HepG2 (cell line): ENCODE data around the gene RUNX3. TPM values are rescaled to one million over a fixed set of nuclear protein-coding genes. Genes with fewer than 3 reads are reported as not detected.

Experiments
- JUNB ChIP-seq: sonication (generic); formaldehyde crosslinking; IDR thresholded peaks from 2 replicates; pipeline ENCODE4 v1.8.0; 2022; ENCODE audit warnings: missing genetic modification reagents, mild to moderate bottlenecking, borderline replicate concordance
- PTBP1 ChIP-seq: fragments of 200-400 bp; formaldehyde crosslinking; IDR thresholded peaks from 2 replicates; pipeline ENCODE4 v1.6.1; 2018; ENCODE audit warnings: low read length, low read depth; ENCODE audit not compliant: poor library complexity, severe bottlenecking
- ZNF563 ChIP-seq: sonication (generic); formaldehyde crosslinking; IDR thresholded peaks from 2 replicates; pipeline ENCODE4 v1.8.0; 2022; ENCODE audit warnings: mild to moderate bottlenecking, moderate library complexity, missing genetic modification reagents
- ZNF615 ChIP-seq: sonication (generic); formaldehyde crosslinking; IDR thresholded peaks from 2 replicates; pipeline ENCODE4 v1.5.0; 2020; ENCODE audit warnings: mild to moderate bottlenecking, missing genetic modification reagents, borderline replicate concordance
- ZNF703 ChIP-seq: sonication (generic); formaldehyde crosslinking; IDR thresholded peaks from 2 replicates; pipeline ENCODE4 v1.5.1; 2020; ENCODE audit warnings: missing genetic modification reagents, mild to moderate bottlenecking, moderate library complexity, borderline replicate concordance
- ZNF841 ChIP-seq: sonication (generic); formaldehyde crosslinking; IDR thresholded peaks from 2 replicates; pipeline ENCODE4 v1.8.1; 2023; ENCODE audit warnings: missing genetic modification reagents, borderline replicate concordance
- ZNF879 ChIP-seq: sonication (generic); formaldehyde crosslinking; IDR thresholded peaks from 2 replicates; pipeline ENCODE4 v1.8.1; 2023; ENCODE audit warnings: missing genetic modification reagents
- polyA plus RNA-seq, 8 experiments: library from polyadenylated mRNA; depleted of rRNA in 3 of 8; stranded (reverse) in 7 of 8; unstranded in 1 of 8; fragments of >200 nt; fragmentation: Illumina TruSeq in 4 of 8; extraction: Trizol in 4 of 8; gene quantifications; 2 replicates each; pipeline versions ENCODE4 v1.2.1 to v1.2.3, GENCODE V29; 2011 to 2016; ENCODE audit warnings: low read depth in 4 of 8, missing spikeins in 1 of 8, mixed read lengths in 1 of 8; ENCODE audit not compliant: insufficient read depth in 1 of 8
- total RNA-seq, 5 experiments: library from RNA; depleted of rRNA; stranded (reverse); fragments of >200 nt; fragmentation: Illumina TruSeq; extraction: Trizol; gene quantifications; 2 replicates each; pipeline ENCODE4 v1.2.3, GENCODE V29; 2016; ENCODE audit warnings: low read depth in 1 of 5
- TF ChIP-seq, protein P1 (sequence below): sonication (generic); formaldehyde crosslinking; IDR thresholded peaks from 2 replicates; pipeline ENCODE4 v1.5.0; 2020; ENCODE audit warnings: missing genetic modification reagents
- TF ChIP-seq, protein P2 (sequence below): sonication (generic); formaldehyde crosslinking; IDR thresholded peaks from 2 replicates; pipeline ENCODE4 v1.5.0; 2020; ENCODE audit warnings: mild to moderate bottlenecking, missing genetic modification reagents
- TF ChIP-seq, protein P3 (sequence below): IDR thresholded peaks from 2 replicates; pipeline ENCODE4 v1.6.1; 2016; ENCODE audit warnings: mild to moderate bottlenecking, missing biosample characterization, missing genetic modification reagents
- TF ChIP-seq, protein P4 (sequence below): sonication (generic); formaldehyde crosslinking; IDR thresholded peaks from 2 replicates; pipeline ENCODE4 v1.4.0; 2020; ENCODE audit warnings: missing genetic modification reagents
- TF ChIP-seq, protein P5 (sequence below): sonication (generic); formaldehyde crosslinking; IDR thresholded peaks from 2 replicates; pipeline ENCODE4 v1.5.0; 2020; ENCODE audit warnings: mild to moderate bottlenecking, missing genetic modification reagents

The RUNX3 gene
- total and polyA plus RNA-seq, 2 of the 13 experiments (the other 11 are each of a cell fraction or from before 2014, with no cell fraction given): 0.04 to 0.22 TPM

DNA sequence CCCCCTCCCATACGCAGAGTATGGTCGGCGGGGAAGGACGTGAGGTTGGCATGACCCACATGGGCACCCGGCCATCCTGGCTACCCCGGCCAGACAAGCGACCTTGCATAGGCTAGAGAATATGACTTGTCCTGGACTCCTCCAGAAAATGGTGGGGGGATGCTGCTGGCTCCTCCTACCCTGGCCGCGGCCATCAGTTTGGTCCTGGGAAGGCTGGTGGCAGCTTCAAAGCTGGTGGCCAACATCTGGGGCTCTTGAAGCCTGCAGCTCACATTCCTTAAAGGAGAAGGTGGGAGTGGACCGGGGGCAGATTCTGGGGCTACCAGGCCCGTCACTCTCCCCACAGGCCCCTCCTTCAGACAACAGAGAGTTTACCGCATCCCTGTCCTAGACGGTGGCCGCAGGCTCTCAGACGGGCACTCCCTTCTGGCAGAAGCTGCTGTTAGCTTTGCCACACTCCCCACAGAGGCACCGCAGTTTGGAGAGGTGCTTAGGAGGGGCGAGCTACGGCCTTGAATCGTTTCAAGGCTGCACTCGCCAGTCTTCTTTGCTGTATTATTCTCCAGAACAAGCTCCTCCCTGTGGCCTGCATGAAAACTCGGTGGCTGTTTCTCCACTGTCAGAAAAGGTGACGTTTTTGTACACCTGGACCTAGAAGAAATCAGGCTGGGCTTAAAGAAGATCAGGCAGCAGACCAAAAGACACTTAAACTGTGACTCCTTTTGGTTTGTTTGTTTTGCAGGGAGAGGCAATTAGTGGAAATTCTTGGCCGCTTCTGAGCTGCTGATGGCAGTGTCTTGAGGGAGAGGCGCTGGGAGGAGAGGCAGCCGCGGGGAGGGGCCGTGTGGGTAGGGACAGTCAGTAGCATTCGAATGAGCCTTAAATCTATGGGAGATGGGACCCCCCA lies 68.0 kb downstream of the RUNX3 start (continued):
- TF ChIP-seq JUNB (CRISPR knock-in tag): no peak
- TF ChIP-seq ZNF563 (CRISPR knock-in tag): peak; percentile 19; the same call in 1 of the 2 replicates
- TF ChIP-seq ZNF841 (CRISPR knock-in tag): no peak
- TF ChIP-seq, protein P1, sequence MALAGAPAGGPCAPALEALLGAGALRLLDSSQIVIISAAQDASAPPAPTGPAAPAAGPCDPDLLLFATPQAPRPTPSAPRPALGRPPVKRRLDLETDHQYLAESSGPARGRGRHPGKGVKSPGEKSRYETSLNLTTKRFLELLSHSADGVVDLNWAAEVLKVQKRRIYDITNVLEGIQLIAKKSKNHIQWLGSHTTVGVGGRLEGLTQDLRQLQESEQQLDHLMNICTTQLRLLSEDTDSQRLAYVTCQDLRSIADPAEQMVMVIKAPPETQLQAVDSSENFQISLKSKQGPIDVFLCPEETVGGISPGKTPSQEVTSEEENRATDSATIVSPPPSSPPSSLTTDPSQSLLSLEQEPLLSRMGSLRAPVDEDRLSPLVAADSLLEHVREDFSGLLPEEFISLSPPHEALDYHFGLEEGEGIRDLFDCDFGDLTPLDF: no peak
- TF ChIP-seq, protein P2, sequence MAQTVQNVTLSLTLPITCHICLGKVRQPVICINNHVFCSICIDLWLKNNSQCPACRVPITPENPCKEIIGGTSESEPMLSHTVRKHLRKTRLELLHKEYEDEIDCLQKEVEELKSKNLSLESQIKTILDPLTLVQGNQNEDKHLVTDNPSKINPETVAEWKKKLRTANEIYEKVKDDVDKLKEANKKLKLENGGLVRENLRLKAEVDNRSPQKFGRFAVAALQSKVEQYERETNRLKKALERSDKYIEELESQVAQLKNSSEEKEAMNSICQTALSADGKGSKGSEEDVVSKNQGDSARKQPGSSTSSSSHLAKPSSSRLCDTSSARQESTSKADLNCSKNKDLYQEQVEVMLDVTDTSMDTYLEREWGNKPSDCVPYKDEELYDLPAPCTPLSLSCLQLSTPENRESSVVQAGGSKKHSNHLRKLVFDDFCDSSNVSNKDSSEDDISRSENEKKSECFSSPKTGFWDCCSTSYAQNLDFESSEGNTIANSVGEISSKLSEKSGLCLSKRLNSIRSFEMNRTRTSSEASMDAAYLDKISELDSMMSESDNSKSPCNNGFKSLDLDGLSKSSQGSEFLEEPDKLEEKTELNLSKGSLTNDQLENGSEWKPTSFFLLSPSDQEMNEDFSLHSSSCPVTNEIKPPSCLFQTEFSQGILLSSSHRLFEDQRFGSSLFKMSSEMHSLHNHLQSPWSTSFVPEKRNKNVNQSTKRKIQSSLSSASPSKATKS (CRISPR knock-in tag): no peak
- TF ChIP-seq, protein P3, sequence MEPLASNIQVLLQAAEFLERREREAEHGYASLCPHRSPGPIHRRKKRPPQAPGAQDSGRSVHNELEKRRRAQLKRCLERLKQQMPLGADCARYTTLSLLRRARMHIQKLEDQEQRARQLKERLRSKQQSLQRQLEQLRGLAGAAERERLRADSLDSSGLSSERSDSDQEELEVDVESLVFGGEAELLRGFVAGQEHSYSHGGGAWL (CRISPR knock-in tag): no peak
- no peak for TF ChIP-seq ZNF879 (CRISPR knock-in tag)
- TF ChIP-seq, protein P4, sequence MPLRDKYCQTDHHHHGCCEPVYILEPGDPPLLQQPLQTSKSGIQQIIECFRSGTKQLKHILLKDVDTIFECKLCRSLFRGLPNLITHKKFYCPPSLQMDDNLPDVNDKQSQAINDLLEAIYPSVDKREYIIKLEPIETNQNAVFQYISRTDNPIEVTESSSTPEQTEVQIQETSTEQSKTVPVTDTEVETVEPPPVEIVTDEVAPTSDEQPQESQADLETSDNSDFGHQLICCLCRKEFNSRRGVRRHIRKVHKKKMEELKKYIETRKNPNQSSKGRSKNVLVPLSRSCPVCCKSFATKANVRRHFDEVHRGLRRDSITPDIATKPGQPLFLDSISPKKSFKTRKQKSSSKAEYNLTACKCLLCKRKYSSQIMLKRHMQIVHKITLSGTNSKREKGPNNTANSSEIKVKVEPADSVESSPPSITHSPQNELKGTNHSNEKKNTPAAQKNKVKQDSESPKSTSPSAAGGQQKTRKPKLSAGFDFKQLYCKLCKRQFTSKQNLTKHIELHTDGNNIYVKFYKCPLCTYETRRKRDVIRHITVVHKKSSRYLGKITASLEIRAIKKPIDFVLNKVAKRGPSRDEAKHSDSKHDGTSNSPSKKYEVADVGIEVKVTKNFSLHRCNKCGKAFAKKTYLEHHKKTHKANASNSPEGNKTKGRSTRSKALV (CRISPR knock-in tag): no peak
- TF ChIP-seq, protein P5, sequence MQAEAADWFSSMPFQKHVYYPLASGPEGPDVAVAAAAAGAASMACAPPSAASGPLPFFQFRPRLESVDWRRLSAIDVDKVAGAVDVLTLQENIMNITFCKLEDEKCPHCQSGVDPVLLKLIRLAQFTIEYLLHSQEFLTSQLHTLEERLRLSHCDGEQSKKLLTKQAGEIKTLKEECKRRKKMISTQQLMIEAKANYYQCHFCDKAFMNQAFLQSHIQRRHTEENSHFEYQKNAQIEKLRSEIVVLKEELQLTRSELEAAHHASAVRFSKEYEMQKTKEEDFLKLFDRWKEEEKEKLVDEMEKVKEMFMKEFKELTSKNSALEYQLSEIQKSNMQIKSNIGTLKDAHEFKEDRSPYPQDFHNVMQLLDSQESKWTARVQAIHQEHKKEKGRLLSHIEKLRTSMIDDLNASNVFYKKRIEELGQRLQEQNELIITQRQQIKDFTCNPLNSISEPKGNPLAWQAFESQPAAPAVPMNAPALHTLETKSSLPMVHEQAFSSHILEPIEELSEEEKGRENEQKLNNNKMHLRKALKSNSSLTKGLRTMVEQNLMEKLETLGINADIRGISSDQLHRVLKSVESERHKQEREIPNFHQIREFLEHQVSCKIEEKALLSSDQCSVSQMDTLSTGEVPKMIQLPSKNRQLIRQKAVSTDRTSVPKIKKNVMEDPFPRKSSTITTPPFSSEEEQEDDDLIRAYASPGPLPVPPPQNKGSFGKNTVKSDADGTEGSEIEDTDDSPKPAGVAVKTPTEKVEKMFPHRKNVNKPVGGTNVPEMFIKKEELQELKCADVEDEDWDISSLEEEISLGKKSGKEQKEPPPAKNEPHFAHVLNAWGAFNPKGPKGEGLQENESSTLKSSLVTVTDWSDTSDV: no peak
- TF ChIP-seq ZNF703 (CRISPR knock-in tag): no peak
- TF ChIP-seq PTBP1: no peak
- TF ChIP-seq ZNF615: no peak
